ENCODE results near the gene PSMD14.

Gene PSMD14

DNA sequence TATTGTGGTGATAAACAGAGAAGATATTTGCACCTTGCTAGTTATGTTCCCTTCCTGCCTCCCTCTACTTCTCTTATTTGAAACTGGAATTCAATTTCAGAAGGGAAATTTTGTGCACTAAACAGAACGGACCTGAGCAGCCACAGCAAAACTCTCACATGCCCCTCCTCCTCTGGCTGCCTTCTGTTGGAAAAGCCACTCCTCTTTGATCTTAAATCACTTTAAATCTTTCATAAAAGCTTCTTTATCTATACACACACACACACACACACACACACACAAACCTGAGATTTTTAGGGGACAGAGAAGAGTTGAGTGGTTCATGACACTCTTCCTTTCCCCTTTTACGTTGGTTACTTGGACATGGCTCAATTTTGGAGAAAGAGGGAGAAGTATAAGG, 113.5 kb downstream of the PSMD14 start:
- no peak for DNase-seq

- DNase-seq: no peak
These were observed 114.7 kb downstream of the PSMD14 start for GRCh38 chr2:161422816-161423403.

- no peak for DNase-seq
These were observed 115.5 kb downstream of the PSMD14 start for GRCh38 chr2:161423421-161424393.

- DNase-seq: no peak
These were observed 116.2 kb downstream of the PSMD14 start for GRCh38 chr2:161424394-161424769.

DNA sequence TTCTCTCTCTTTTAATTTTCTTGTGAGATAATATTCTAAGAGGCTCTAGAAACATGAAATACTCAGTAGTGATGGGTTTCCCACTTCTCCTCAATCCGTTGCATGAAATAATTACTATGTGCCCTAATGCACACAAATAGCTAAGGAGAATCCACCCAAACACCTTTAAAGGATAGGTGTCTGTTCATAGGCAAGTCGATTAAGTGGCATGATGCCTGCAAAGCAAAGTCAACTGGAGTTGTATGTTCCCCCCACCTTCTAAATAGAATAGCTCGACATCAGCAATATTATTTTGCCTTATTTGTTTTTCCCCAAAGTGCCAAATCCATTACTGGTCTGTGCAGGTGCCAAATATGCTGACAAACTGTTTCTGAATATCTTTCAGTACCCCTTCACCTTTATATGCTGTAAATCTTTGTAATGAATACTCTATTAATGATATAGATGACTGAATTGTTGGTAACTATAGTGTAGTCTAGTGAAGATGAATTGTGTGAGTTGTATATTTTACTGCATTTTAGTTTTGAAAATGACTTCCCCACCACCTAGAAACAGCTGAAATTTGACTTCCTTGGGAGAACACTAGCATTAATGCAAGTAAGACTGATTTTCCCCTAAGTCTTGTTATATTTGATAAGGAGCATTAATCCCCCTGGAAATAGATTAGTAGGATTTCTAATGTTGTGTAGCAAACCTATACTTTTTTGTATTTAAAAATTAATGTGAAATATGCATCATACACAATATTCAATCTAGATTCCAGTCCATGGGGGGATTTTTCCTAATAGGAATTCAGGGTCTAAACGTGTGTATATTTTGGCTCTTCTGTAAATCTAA, 116.9 kb downstream of the PSMD14 start:
- DNase-seq: no peak

DNA sequence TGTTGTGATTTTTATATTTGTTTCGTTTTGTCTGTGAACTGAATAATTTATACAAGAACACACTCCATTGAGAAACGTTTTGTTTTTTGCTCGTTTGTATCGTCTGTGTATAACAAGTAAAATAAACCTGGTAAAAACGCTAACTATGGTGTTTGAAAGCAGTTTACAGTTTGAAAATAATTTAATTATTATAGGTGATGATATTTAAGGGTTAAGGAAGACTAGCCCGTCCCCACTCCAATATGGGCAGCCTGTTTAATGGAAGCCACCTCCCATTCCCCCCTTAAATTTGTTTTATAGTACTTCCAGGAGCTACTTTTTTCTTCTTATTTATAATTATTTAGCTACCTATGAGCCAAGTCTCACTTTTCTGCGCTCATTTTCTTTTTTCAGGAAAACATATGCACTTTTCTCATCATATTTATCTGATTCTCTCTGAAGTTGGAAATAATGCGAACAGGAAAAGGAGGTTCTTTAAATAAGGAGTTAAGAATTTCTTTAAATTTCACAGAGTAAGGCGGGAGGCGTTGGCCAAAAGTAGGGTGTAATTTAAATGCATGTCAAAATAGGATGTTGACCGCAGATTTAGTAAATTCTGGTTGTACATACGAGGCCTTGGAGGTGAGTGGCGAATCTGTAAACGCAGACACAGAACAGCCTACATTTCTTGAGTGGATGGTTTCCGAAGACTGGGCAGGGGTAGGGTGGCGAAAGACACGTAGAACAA, 117.7 kb downstream of the PSMD14 start:
- no peak for DNase-seq

DNA sequence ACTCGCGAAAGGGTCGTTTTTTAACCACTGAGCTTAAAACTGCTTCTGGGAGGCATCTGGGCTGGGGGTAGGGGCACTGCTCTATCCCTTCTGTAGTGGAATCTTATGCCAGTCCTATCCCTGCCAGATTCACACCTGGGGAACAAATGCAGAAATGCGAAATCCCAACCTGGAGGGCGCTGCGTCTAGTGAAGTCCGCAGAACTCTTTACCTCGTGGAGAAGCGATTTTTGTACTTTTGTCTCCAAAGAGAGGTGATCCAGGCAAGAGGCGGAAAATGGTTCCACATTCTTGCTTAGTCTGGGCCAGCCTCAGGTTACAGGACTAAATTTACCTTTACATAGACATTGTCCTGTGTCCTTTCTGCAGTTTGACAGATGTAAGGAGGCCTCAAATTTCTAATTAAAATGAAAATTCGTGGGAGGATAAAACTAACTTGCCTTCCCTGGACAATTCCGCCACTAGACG, 118.3 kb downstream of the PSMD14 start:
- no peak for DNase-seq

DNA sequence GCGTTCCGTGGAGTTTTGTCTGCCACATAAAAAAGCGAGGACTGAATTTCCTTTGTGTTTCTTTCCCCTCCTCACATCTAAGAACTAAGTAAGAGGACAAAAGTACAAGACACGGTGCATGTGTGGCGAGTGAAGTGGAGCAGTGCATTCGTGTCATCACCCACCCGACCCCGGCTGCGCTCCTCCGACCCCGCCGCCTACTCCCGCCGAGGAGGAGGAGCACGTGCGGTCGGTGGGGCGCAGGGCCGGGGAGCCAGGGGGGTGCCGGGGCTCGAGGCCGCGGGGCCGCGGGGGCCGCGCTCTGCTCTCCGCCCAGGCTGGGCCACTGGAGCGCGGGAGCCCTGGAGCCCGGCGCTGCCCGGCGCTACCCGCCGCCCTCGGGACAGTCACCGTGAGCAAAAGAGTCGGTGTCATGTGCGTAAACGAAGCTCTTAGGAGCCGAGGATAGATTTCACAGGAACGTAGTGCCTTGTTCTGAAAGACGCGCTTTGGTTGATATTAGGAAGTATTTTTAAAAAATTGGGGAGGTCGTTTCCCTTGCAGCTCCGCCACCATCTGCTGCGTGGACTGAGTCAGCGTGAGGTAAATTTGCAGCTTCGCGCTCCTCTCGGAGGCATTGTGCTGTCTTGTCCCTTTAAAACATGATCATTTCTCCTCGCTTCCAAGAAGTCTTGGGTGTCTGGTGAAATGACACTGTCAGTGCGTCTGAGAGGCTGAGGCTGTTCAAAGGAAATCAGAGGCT, 118.9 kb downstream of the PSMD14 start:
- DNase-seq: no peak

DNA sequence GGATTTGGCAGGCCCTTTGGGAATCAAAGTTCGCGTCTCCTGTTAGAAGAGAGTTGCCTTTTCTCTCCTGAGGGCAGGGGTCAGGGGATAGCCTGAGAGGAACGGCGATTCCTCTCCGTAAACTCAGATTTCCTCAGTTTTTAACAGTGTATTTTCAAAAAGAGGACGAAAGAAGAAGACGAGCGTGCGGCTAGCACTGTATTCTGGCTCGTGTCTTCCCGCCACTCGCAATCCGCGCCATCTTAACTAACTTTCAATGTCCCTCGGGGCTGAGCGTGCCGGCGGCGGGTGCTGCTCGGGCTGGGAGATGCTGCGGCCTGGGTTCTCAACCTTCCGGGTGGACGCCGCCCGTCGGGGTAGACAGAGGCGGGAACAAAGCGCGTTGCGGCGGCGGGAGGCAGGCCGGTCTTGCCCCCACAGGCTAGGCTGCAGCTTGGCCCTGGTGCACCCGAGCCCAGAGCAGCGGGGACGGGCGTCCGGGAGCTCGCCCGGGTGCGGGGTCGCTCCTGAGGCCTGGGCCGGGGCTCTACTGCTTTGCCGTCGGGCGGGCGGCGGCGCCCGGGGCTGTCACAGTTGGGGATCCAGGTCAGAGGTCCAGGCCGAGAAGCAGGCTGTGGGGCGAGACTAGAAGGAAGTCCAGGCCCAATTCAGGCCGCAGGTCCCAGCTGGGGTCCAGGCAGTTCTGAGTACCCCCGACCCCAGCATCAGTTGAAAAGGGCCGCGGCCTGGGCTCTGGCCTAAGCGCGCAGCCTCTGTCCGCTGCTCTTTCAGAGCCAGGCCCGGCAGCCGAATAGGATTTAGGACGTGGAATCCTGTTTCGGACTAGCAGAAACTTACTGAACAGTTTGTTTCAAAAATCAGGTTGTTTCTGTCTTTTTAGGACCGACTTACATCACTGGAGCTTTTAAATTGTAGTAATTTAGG, 119.7 kb downstream of the PSMD14 start:
- DNase-seq: no peak

GRCh38 chr2:161430386-161430785, 122.2 kb downstream of the PSMD14 start:
- no peak for DNase-seq

DNA sequence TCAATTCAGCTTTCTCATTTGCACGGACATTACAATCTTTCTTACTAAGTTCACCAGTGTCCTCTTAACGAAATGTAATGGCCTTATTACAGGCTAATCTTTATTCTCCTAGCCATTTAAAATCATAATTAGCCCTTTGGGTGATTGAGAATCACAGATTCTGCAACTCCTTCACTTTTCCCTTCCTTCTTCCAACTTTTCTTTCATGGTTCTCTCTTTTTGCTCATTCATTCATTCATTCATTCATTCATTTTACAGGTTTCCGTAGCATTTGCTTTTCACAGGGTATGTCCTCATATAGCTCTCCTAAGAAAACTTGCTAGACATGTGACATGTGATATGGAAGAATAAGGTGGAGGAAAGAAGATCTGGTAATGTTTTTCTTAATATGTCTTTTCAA, 123.9 kb downstream of the PSMD14 start:
- DNase-seq: no peak

DNA sequence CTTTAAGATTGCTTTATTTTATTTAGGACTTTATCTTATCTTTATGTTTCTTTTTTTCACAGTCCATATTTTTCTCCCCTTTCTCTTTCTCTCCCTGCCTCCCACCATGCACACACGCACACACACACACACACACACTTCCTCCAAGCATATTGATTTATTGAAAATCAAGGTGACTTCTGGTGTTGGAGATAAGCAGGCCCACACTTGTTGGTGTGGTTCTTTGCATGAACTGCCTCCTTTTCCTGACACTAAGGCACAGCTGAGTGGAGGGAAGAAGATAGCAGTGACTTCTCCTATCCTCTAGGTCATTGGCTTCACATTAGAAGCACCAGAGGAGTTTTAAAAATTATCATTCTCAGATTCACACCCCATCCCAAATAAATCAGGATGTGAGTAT, 125.9 kb downstream of the PSMD14 start:
- DNase-seq: no peak

GRCh38 chr2:161436411-161436810, 128.2 kb downstream of the PSMD14 start:
- DNase-seq: peak; percentile 74

DNA sequence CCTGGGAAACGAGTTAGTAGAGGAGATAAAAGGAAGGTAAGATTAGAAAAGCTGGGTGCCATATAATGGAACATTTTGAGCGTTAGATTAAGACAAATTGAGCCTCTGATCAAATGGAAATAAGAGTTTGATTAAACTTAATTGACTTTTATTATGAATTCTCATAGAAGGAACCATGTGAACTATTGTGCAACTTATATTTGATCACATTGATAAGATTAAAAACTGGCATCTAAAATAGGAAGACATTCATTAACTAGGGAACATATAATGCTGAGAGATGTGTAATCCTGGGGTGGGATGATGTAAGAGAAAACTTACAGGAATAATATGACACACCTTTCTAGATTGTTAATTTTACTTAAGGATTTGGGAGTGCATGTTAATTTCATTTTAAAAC, 130.4 kb downstream of the PSMD14 start:
- no peak for DNase-seq

DNA sequence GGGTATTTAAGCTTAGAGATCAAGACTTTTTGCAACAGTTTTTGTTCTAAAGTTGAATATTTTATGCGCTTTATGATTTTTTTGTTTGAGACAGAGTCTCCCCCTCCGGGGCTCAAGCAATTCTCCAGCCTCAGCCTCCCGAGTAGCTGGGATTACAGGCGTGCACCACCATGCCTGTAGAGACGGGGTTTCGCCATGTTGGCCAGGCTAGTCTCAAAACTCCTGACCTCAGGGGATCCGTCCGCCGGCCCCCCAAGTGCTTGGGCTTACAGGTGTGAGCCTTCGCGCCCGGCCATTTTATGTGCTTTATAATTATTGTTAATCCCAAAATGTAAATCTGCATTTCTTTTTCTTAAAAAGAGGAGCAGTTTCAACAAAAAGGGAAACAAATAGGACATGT, 136.9 kb downstream of the PSMD14 start:
- DNase-seq: no peak

GRCh38 chr2:161448431-161448830, 140.2 kb downstream of the PSMD14 start:
- DNase-seq: no peak
